Measurements from ENCODE around the gene C1RL.

The C1RL gene

DNA sequence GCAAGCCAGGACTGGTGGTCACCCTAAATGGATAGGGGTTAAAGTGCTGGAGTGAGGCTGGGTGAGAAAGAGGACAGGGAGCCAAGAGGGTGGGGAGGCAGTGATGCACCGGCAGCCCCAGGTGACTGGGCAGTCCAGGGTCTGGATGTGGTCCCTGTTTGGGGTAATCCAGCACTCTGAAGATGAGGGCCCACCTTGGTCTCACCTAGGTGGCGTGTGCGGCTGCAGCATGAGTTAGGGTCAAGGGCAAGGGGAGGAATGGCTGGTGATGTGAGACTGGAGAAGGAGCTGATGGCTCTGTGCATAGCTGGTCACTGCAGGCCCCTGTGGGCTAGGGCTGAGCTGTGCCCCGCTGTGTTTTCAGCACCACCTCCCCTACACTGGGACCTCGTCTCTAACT, 1.6 kb upstream of the C1RL start:
- TF ChIP-seq, protein P1, sequence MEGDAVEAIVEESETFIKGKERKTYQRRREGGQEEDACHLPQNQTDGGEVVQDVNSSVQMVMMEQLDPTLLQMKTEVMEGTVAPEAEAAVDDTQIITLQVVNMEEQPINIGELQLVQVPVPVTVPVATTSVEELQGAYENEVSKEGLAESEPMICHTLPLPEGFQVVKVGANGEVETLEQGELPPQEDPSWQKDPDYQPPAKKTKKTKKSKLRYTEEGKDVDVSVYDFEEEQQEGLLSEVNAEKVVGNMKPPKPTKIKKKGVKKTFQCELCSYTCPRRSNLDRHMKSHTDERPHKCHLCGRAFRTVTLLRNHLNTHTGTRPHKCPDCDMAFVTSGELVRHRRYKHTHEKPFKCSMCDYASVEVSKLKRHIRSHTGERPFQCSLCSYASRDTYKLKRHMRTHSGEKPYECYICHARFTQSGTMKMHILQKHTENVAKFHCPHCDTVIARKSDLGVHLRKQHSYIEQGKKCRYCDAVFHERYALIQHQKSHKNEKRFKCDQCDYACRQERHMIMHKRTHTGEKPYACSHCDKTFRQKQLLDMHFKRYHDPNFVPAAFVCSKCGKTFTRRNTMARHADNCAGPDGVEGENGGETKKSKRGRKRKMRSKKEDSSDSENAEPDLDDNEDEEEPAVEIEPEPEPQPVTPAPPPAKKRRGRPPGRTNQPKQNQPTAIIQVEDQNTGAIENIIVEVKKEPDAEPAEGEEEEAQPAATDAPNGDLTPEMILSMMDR (IDR thresholded peaks at IDR 0.05; ENCODE audit: low read length) = no peak
- TF ChIP-seq EZH2phosphoT487 (IDR thresholded peaks at IDR 0.05; ENCODE audit: low read length) (no peak), EZH2 (optimal IDR thresholded peaks at IDR 0.05; ENCODE audit: low read depth, low read length) (no peak)
- no peak overlapping the region for H3K4me3 ChIP-seq (ENCODE audit: low read length)
- H3K4me1 ChIP-seq (ENCODE audit: low read length) = 0 out of 2 replicates have a peak, but pooled peaks cover 15% of the 10 kb centered on the region
- no peaks in the 10 kb centered on the region for H3K36me3 ChIP-seq (replicated peaks; ENCODE audit: insufficient read depth, low read length)
- no peaks in the 10 kb centered on the region for H3K9me3 ChIP-seq (replicated peaks; ENCODE audit: insufficient read depth, low read length)
- no peaks in the 10 kb centered on the region for H3K9me2 ChIP-seq (replicated peaks; ENCODE audit: insufficient read depth, low read length)
- H4K20me1 ChIP-seq (ENCODE audit: insufficient read depth, low read length) = no peaks in the 10 kb centered on the region
- H3K27me3 ChIP-seq (replicated peaks; ENCODE audit: insufficient read depth, low read length) = no peaks in the 10 kb centered on the region
- no peak overlapping the region for H3K4me2 ChIP-seq (ENCODE audit: low read depth, low read length)
- no peak overlapping the region for H2AFZ ChIP-seq (ENCODE audit: low read length)
- H3K79me2 ChIP-seq (ENCODE audit: low read length) = peaks cover 8% of the 10 kb centered on the region; the same call in 1 of the 2 replicates
- no peak overlapping the region for H3K9ac ChIP-seq (ENCODE audit: low read length)
- no peak for DNase-seq
- H3K27ac ChIP-seq (ENCODE audit: low read length) = no peak overlapping the region
- peaks cover 11% of the 10 kb centered on the region; the same call in 1 of the 2 replicates for H3F3A ChIP-seq (ENCODE audit: insufficient read depth, low read length)

DNA sequence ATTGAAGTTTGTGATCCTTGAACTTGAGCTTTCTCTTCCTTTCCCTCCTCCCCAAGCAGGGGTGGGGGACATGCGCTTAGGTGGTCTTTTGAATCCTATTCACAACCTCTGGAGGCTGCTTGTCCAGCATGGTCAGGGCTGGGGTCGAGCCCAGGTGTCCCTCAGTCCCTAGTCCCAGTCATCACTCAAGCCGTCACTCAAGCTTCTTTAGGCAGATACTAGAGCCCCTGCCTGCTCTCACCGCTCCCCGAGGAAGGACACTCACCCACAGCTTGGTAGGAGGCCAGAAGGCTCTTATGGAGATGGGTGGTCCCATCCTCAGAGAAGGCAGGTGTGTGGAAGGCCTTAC, 532 bp upstream of the C1RL start:
- peak overlapping the region; percentile 82; the same call in 1 of the 2 replicates for H3K4me3 ChIP-seq (ENCODE audit: low read length)
- H3F3A ChIP-seq (ENCODE audit: insufficient read depth, low read length) = peaks cover 11% of the 10 kb centered on the region; the same call in 1 of the 2 replicates
- no peaks in the 10 kb centered on the region for H3K27me3 ChIP-seq (replicated peaks; ENCODE audit: insufficient read depth, low read length)
- no peaks in the 10 kb centered on the region for H3K36me3 ChIP-seq (replicated peaks; ENCODE audit: insufficient read depth, low read length)
- 0 out of 2 replicates have a peak, but pooled peaks cover 15% of the 10 kb centered on the region for H3K4me1 ChIP-seq (ENCODE audit: low read length)
- H3K9ac ChIP-seq (ENCODE audit: low read length) = no peak overlapping the region
- H3K27ac ChIP-seq (ENCODE audit: low read length) = no peak overlapping the region
- H2AFZ ChIP-seq (ENCODE audit: low read length) = no peak overlapping the region
- peaks cover 8% of the 10 kb centered on the region; the same call in 1 of the 2 replicates for H3K79me2 ChIP-seq (ENCODE audit: low read length)
- peak overlapping the region; percentile 77; the same call in 1 of the 2 replicates for H3K4me2 ChIP-seq (ENCODE audit: low read depth, low read length)
- H3K9me3 ChIP-seq (replicated peaks; ENCODE audit: insufficient read depth, low read length) = no peaks in the 10 kb centered on the region
- no peaks in the 10 kb centered on the region for H3K9me2 ChIP-seq (replicated peaks; ENCODE audit: insufficient read depth, low read length)
- DNase-seq = no peak
- no peaks in the 10 kb centered on the region for H4K20me1 ChIP-seq (ENCODE audit: insufficient read depth, low read length)
- TF ChIP-seq EZH2 (optimal IDR thresholded peaks at IDR 0.05; ENCODE audit: low read depth, low read length) (no peak), EZH2phosphoT487 (IDR thresholded peaks at IDR 0.05; ENCODE audit: low read length) (no peak)
- TF ChIP-seq, protein P1 (IDR thresholded peaks at IDR 0.05; ENCODE audit: low read length) = no peak

DNA sequence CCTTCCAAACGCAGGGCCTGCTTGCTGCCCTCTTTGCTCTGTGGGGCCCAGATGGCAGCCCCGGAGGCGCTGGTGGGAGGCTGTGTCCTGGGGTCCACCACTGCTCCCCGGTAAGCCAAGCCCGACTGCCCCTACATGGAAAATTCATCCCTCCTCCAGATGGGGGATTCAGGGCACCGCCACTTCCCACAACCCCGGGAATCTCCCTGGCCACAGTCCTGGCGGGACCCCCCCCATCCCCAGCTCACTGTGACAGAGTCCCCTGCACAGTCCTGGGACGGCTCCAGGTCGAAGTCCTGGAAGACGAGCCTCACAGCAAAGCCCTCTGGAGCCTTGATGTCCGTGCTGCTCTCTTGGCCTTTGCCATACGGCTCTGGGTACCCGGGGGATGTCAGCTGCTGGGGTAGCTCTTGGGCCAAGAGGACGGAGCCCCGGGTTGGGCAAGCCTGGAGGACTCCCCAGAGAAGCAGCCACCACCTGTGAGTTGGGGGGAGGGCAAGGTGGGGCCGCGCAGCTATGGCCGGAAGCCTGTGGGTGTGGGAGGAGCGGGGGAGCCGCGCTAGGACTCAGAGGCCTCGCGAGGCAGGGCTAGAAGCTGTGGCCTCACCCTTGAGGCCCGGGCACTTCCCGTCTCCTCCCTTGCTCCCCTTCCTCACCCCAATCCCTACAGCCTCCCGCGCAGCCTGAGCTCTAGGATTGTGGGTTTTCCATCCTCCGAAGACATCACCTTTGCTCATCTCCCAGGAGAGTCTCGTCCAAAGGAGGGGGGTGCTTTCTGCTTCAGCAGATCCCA, 815 bp downstream of the C1RL start:
- no peaks in the 10 kb centered on the region for H4K20me1 ChIP-seq (ENCODE audit: insufficient read depth, low read length)
- H3K9ac ChIP-seq (ENCODE audit: low read length) = peak overlapping the region; percentile 87
- H3K79me2 ChIP-seq (ENCODE audit: low read length) = peaks cover 8% of the 10 kb centered on the region; the same call in 1 of the 2 replicates
- TF ChIP-seq EZH2 (optimal IDR thresholded peaks at IDR 0.05; ENCODE audit: low read depth, low read length) = no peak
- TF ChIP-seq, protein P1 (IDR thresholded peaks at IDR 0.05; ENCODE audit: low read length) = no peak
- peak overlapping the region; percentile 95 for H3K4me2 ChIP-seq (ENCODE audit: low read depth, low read length)
- no peaks in the 10 kb centered on the region for H3K9me3 ChIP-seq (replicated peaks; ENCODE audit: insufficient read depth, low read length)
- H3K27me3 ChIP-seq (replicated peaks; ENCODE audit: insufficient read depth, low read length) = no peaks in the 10 kb centered on the region
- peaks cover 11% of the 10 kb centered on the region; the same call in 1 of the 2 replicates for H3F3A ChIP-seq (ENCODE audit: insufficient read depth, low read length)
- peak overlapping the region; percentile 88 for H2AFZ ChIP-seq (ENCODE audit: low read length)
- H3K27ac ChIP-seq (ENCODE audit: low read length) = peak overlapping the region; percentile 68; the same call in 1 of the 2 replicates
- H3K4me1 ChIP-seq (ENCODE audit: low read length) = 0 out of 2 replicates have a peak, but pooled peaks cover 11% of the 10 kb centered on the region
- DNase-seq = peak; percentile 91
- no peaks in the 10 kb centered on the region for H3K36me3 ChIP-seq (replicated peaks; ENCODE audit: insufficient read depth, low read length)
- no peaks in the 10 kb centered on the region for H3K9me2 ChIP-seq (replicated peaks; ENCODE audit: insufficient read depth, low read length)
- H3K4me3 ChIP-seq (ENCODE audit: low read length) = peak overlapping the region; percentile 95

Data from MM.1S (cell line).